ENCODE measurements around the gene AMFR. TPM values are rescaled to one million over a fixed set of nuclear protein-coding genes. Genes with fewer than 3 reads are reported as not detected.

Gene AMFR
- total and polyA plus RNA-seq, 10 of the 15 experiments (the other 5 are each of a cell fraction or from before 2014, with no cell fraction given): 8.2 to 67.6 (median 28.1) TPM

- Histone ChIP-seq H3K27ac (ENCODE audit: control insufficient read depth, insufficient read depth) (no peak overlapping the region), H3K4me2 (ENCODE audit: control insufficient read depth, insufficient read depth) (no peak overlapping the region), H2AFZ (ENCODE audit: control insufficient read depth, low read depth, low read length) (no peak overlapping the region), H3K4me3 (no peak overlapping the region), H4K20me1 (ENCODE audit: control insufficient read depth, insufficient read depth) (no peaks in the 10 kb centered on the region), H3K9me3 (replicated peaks; ENCODE audit: control insufficient read depth, insufficient read depth, low read length) (no peaks in the 10 kb centered on the region), H3K4me1 (ENCODE audit: control insufficient read depth, insufficient read depth, low read length) (no peaks in the 10 kb centered on the region), H3K36me3 (ENCODE audit: control insufficient read depth in 2 of 2, insufficient read depth in 2 of 2, low read length in 1 of 2) (no peaks in the 10 kb centered on the region), H3K27me3 (replicated peaks in 1 of 2; ENCODE audit: control insufficient read depth in 2 of 2, insufficient read depth in 2 of 2, low read length in 1 of 2) (no peaks in the 10 kb centered on the region; a peak in 1 of 4 replicates), H3K79me2 (ENCODE audit: control insufficient read depth, insufficient read depth, low read length) (no peaks in the 10 kb centered on the region), H3K9ac (ENCODE audit: control insufficient read depth, insufficient read depth, low read length) (no peak overlapping the region)
- DNase-seq (ENCODE audit: low read depth, low spot score) (no peak), ATAC-seq (no peak), FAIRE-seq (no peak)
- SMC1A ChIA-PET (ENCODE audit: uncharacterized antibody, unreplicated experiment): no interaction called here
- intact Hi-C loops (cut with micrococcal nuclease; ENCODE audit: unreplicated experiment) (no loop called here), in situ Hi-C loops (cut with MboI) (no loop called here)
- no peak for TF ChIP-seq TCF3 (IDR thresholded peaks at IDR 0.05; ENCODE audit: borderline replicate concordance, insufficient read depth, low read depth, low read length)
- no peak for TF ChIP-seq HDAC6 (IDR thresholded peaks at IDR 0.05; ENCODE audit: unreplicated experiment)
- no peak for TF ChIP-seq NFYB (IDR thresholded peaks at IDR 0.05; ENCODE audit: insufficient read depth, low read depth, low read length)
- TF ChIP-seq RELB (IDR thresholded peaks at IDR 0.05; ENCODE audit: low read depth): no peak
- no peak for TF ChIP-seq PAX5 (IDR thresholded peaks at IDR 0.05; ENCODE audit: borderline replicate concordance, low read depth, low read length)
- no peak for TF ChIP-seq BMI1 (IDR thresholded peaks at IDR 0.05; ENCODE audit: borderline replicate concordance)
- TF ChIP-seq NR2C2 (IDR thresholded peaks at IDR 0.05; ENCODE audit: borderline replicate concordance, control insufficient read depth, insufficient read length, low read depth): no peak
- no peak for TF ChIP-seq BCL11A (IDR thresholded peaks at IDR 0.05; ENCODE audit: low read depth, low read length)
- no peak for TF ChIP-seq CEBPZ (IDR thresholded peaks at IDR 0.05; ENCODE audit: low read depth, low read length)
- TF ChIP-seq FOS (IDR thresholded peaks at IDR 0.05; ENCODE audit: borderline replicate concordance, extremely low read depth, insufficient read length): no peak
- TF ChIP-seq SRF (IDR thresholded peaks at IDR 0.05; ENCODE audit: low read depth in 2 of 2, low read length in 2 of 2): no peak
- no peak for TF ChIP-seq MYC (IDR thresholded peaks at IDR 0.05; ENCODE audit: insufficient read depth, insufficient read length, insufficient replicate concordance, low read length, severe bottlenecking)
- 23% methylated on average over 6 of the region's 6 CpGs for WGBS (ENCODE audit: insufficient coverage, insufficient replicate concordance, low lambda C conversion rate, missing lambda C conversion rate)
- POLR2A ChIA-PET: no interaction called here
- CTCF ChIA-PET: interaction anchor here (0.9 kb wide), 1 partner anchor 12 kb away, joined by 3 read pairs; no protein-coding TSS in a partner anchor
- BruUV-seq (replicated peaks): no TSS peak
- RAD21 ChIA-PET (ENCODE audit: unreplicated experiment): no interaction called here
Measured at GRCh38 chr16:56325956-56326355, 99.4 kb downstream of the AMFR start.

Measured in GM12878 (cell line).